Glutamatergic neuron (in vitro differentiated cells): ENCODE measurements around the gene PALLD. TPM values are rescaled to one million over a fixed set of nuclear protein-coding genes. Genes with fewer than 3 reads are reported as not detected.

Experiments used
- DNase-seq: peaks from one replicate; pipeline ENCODE4 v3.0.0; 2022
- H3K27ac Mint-ChIP-seq: one replicate; pipeline ENCODE4 v1.8.0; 2020; ENCODE audit warnings: mild to moderate bottlenecking, mixed read lengths, inconsistent platforms; ENCODE audit not compliant: unreplicated experiment
- H3K27me3 Mint-ChIP-seq: one replicate; pipeline ENCODE4 v1.8.0; 2020; ENCODE audit warnings: mild to moderate bottlenecking, moderate library complexity, mixed read lengths, inconsistent platforms; ENCODE audit not compliant: unreplicated experiment
- H3K36me3 Mint-ChIP-seq: one replicate; pipeline ENCODE4 v1.8.0; 2020; ENCODE audit warnings: mild to moderate bottlenecking, mixed read lengths, inconsistent platforms; ENCODE audit not compliant: unreplicated experiment
- H3K4me1 Mint-ChIP-seq: one replicate; pipeline ENCODE4 v1.8.0; 2020; ENCODE audit warnings: mild to moderate bottlenecking, low read depth, mixed read lengths, inconsistent platforms; ENCODE audit not compliant: unreplicated experiment
- H3K4me3 Mint-ChIP-seq: one replicate; pipeline ENCODE4 v1.8.0; 2020; ENCODE audit warnings: mild to moderate bottlenecking, mixed read lengths, inconsistent platforms; ENCODE audit not compliant: unreplicated experiment
- H3K9me3 Mint-ChIP-seq: one replicate; pipeline ENCODE4 v1.8.0; 2020; ENCODE audit warnings: mild to moderate bottlenecking, moderate library complexity, mixed read lengths, inconsistent platforms; ENCODE audit not compliant: unreplicated experiment
- total RNA-seq: library from RNA; stranded (reverse); fragmentation: NEBNext Ultra II Directional; extraction: Animal tissue kit (Norgen Biotek cat#: 25700); gene quantifications from one replicate; pipeline ENCODE4 v1.2.1, GENCODE V29; 2021; ENCODE audit not compliant: unreplicated experiment
- TF ChIP-seq, protein P1 (sequence below): fragments of 200-600 bp; sonication (generic); IDR thresholded peaks from one replicate; pipeline ENCODE4 v1.5.0; 2021; ENCODE audit not compliant: partially characterized antibody, unreplicated experiment

PALLD gene
- total RNA-seq, 1 donor from 2014 or later: 37.5 TPM

DNA sequence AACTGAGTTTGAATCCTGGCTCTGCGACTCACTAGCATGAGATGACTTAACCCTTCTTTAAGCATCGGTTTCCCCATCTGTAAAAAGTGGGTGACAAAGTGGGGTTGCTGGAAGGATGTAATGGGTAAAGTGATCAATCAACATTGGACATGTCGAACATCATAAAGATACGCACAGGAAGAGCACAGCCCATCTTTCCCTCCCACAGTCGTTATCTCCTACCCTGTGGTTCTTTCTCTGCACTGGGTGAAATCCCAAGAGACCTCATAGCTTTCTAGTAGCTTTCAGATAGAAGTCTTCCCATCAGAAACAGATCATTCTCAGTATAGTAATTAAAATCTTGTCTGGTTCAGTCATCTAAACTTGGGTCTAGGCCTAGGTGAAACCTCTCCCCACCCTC is 296.7 kb downstream of the PALLD start:
- TF ChIP-seq, protein P1, sequence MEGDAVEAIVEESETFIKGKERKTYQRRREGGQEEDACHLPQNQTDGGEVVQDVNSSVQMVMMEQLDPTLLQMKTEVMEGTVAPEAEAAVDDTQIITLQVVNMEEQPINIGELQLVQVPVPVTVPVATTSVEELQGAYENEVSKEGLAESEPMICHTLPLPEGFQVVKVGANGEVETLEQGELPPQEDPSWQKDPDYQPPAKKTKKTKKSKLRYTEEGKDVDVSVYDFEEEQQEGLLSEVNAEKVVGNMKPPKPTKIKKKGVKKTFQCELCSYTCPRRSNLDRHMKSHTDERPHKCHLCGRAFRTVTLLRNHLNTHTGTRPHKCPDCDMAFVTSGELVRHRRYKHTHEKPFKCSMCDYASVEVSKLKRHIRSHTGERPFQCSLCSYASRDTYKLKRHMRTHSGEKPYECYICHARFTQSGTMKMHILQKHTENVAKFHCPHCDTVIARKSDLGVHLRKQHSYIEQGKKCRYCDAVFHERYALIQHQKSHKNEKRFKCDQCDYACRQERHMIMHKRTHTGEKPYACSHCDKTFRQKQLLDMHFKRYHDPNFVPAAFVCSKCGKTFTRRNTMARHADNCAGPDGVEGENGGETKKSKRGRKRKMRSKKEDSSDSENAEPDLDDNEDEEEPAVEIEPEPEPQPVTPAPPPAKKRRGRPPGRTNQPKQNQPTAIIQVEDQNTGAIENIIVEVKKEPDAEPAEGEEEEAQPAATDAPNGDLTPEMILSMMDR: no peak
- no peaks in the 10 kb centered on the region for H3K27me3 Mint-ChIP-seq
- no peaks in the 10 kb centered on the region for H3K4me1 Mint-ChIP-seq
- no peak for DNase-seq
- no peak overlapping the region for H3K4me3 Mint-ChIP-seq
- no peaks in the 10 kb centered on the region for H3K36me3 Mint-ChIP-seq
- no peaks in the 10 kb centered on the region for H3K9me3 Mint-ChIP-seq
- H3K27ac Mint-ChIP-seq: no peak overlapping the region

DNA sequence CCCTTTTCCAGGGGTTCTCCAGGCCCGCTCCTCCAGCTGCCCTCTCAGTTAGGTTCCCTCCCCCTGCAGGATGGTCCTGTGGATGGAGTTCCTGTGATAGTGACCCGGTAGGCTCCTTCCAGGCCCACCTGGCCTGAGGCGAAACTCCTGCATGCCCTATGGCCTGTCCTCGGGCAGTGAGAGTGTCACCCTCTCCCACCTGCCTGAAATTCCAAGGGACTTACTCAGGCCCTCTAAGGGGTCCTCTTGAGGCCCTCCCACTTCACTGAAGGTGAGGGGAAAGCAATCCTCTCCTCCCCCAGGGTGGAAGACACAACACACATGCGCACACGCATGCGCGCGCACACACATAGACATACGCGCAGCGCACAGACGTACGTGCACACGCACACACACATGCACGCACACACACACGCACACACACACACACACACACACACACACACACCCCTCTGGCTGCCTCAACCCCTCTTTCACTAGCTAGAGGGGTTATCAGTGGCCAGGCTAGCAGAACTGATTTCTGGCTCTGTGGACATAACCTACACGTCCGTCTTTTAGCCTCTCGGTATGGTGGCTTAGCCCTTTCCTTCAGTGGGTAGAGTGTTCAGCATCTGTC is 297.3 kb downstream of the PALLD start:
- H3K27ac Mint-ChIP-seq: no peak overlapping the region
- DNase-seq: no peak

DNA sequence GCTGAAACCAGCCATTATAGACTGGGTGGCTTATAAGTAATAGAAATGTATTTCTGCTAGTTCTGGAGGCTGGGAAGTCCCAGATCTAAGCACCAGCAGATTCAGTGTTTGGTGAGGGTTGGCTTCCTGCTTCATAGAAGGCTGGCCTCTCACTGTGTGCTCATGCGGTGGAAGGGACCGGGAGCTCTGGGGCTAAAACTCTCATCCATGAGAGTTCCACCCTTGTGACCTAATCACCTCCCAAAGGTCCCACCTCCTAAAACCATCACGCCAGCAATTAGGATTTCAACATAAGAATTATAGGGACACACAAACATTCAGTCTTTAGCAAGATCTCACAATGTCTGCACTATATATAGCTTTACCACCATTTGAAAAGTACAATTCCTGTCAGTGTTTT is 298.0 kb downstream of the PALLD start:
- TF ChIP-seq, protein P1: no peak
- DNase-seq: no peak
- no peak overlapping the region for H3K27ac Mint-ChIP-seq
- H3K36me3 Mint-ChIP-seq: no peaks in the 10 kb centered on the region
- no peaks in the 10 kb centered on the region for H3K9me3 Mint-ChIP-seq
- H3K4me1 Mint-ChIP-seq: no peaks in the 10 kb centered on the region
- no peak overlapping the region for H3K4me3 Mint-ChIP-seq
- no peaks in the 10 kb centered on the region for H3K27me3 Mint-ChIP-seq

More for the DNA sequence above, 297.3 kb downstream of the PALLD start:
- Mint-ChIP-seq H3K9me3 (no peaks in the 10 kb centered on the region), H3K4me1 (no peaks in the 10 kb centered on the region), H3K4me3 (no peak overlapping the region), H3K27me3 (no peaks in the 10 kb centered on the region), H3K36me3 (no peaks in the 10 kb centered on the region)
- TF ChIP-seq, protein P1: no peak

DNA sequence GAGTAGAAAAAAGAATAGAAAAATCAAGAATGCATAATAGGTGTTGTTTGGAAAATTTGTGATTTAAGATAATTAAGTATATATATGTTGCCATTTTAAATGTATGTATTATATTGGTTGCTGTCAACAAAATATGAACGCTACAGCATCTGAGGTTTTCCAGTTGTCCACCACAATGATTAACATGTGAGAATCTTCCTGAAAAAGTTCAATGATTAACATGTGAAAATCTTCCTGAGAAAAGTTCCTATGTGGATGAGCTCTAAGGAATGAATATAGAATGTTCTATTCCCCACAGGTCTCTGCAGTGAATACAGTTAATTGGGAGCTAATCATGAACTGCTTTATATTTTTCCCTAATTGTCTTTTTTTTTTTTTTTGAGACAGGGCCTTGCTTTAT is 298.5 kb downstream of the PALLD start:
- H3K27me3 Mint-ChIP-seq: no peaks in the 10 kb centered on the region
- no peaks in the 10 kb centered on the region for H3K36me3 Mint-ChIP-seq
- no peak overlapping the region for H3K4me3 Mint-ChIP-seq
- TF ChIP-seq, protein P1: no peak
- no peak for DNase-seq
- H3K9me3 Mint-ChIP-seq: no peaks in the 10 kb centered on the region
- H3K27ac Mint-ChIP-seq: no peak overlapping the region
- H3K4me1 Mint-ChIP-seq: no peaks in the 10 kb centered on the region

DNA sequence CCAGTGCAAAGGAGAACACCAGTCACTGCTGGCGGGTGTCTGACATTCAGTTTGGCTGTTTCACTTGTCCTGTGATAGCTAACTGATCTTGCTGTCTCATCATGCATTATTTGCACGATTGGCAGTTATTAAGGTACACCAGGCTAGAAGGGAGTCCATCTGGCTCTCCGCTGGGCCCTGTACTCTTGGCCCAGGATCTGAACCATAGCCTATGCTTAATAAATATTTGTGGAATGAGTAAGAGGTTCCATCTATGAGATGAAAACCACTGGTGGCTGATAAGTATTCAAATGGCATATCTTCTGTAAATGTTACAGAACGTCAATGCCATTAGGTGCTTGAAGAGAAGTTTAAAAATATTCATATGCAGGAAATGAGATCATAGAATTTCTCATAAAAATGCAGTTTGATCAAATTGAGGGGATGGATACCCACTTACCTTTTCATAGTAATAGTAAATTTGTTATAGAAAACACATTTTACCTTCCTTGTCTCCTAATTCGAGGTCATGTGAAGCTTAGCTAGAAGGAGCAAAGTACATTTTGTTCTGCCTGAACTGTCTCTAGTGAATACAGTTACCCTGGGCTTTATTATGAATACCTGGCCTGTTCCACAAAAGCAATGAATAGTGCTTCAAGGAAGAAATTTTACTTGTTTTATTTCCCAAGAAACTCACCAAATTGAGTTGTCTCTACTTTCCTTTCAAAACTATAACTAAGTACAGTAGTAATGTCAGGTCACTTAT is 299.7 kb downstream of the PALLD start:
- no peak for DNase-seq
- Mint-ChIP-seq H3K27me3 (no peaks in the 10 kb centered on the region), H3K27ac (no peak overlapping the region), H3K36me3 (no peaks in the 10 kb centered on the region), H3K4me3 (no peak overlapping the region), H3K9me3 (no peaks in the 10 kb centered on the region), H3K4me1 (no peaks in the 10 kb centered on the region)
- TF ChIP-seq, protein P1: no peak
